ENCODE data around the gene SAE1.
"Not testable (repeated sequence)": the region's sequence is repeated elsewhere in the genome, so short reads cannot be mapped to it uniquely, and the experiment has no call there.

Gene SAE1

DNA sequence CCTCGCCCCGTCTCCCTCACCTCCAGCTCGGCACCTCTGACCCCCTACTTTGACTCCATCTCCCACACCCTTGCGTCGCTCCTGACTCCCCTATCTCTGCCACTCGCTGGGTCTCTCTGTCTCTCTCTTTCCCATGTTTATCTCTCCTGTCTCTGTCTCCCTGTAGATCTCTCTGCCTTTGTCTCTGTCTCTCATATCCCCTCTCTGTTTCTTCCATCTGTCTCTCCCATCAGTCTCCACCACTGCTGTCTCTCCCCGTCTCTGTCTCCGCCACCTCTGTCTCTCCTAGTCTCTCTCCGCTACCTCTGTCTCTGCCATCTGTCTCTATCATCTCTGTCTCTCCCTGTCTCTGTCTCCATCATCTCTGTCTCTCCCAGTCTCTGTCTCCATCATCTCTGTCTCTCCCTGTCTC is 112.7 kb downstream of the SAE1 start:
- DNase-seq: no peak

DNA sequence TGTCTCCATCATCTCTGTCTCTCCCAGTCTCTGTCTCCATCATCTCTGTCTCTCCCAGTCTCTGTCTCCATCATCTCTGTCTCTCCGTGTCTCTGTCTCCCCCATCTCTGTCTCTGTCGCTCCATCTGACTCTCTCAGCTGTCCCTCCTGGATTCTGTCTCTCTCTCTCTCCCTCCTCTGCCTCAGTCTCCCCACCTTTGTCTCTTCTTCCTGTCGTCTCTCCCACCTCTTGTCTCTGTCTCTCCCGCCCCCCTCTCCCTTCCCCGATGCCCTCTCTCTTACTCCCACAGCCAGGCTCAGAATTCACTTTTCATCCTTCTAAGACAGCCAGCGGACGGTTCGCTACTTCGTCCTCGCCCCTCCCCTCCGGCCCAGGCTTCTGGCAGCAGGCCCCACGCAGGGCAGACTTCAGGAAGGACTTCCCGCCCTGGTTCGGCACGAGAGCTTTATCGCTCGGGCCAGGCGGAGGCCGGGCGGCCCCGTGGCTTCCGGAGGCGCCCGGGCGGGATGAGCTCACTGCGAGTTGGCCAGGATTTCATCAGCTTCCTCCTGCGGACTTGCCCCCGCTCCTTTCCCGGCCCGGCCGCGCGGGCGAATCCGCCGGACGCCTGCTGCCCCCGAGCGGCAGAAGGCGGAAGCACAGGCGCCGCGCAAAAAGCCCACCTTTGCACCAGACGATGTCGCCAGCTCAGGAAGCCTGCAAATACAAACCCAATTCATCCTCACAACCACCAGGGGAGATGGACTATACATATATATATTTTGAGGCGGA is 113.3 kb downstream of the SAE1 start:
- DNase-seq: peak; percentile 95

DNA sequence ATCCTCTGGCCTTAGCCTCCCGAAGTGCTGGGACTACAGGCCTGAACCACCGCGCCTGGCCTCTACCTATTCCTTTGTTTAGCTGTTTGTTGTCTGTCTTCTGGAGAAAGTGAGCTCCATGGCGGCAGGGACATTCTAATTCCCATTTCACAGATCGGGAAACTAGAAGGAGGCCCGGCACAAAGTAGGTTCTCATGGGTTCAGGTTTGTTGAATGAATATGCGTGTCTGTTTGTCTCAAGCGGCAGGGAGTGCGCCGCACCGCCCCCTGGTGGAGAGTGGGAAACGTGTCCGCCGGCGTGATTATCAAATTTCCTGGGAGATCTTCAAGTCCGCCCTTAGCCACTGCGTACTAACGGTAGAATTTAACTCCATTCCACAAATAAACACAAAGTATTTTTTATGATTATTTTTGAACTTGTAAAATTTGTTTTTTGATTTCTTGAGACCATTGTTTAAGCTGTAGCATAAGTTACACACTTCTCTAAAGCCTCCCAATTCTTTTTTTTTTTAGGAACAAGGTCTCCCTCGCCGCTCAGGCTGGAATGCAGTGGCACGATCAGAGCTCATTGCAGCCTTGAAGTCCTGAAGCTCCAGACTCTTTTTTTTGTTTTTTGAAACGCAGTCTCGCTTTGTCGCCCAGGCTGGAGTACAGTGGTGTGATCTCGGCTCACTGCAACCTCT is 116.8 kb downstream of the SAE1 start:
- peak; percentile 92 for DNase-seq

DNA sequence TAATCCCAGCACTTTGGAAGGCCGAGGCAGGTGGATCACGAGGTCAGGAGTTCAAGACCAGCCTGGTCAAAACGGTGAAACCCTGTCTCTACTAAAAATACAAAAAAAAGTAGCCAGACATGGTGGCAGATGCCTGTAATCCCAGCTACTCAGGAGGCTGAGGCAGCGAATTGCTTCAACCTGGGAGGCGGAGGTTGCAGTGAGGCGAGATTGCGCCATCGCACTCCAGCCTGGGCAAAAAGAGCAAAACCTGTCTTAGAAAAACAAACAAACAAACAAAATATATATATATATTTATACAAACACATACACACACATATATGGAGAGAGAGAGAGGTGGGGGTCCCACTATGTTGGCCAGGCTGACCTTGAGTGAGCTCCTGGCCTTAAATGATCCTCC is 122.4 kb downstream of the SAE1 start:
- DNase-seq: not testable (repeated sequence)

DNA sequence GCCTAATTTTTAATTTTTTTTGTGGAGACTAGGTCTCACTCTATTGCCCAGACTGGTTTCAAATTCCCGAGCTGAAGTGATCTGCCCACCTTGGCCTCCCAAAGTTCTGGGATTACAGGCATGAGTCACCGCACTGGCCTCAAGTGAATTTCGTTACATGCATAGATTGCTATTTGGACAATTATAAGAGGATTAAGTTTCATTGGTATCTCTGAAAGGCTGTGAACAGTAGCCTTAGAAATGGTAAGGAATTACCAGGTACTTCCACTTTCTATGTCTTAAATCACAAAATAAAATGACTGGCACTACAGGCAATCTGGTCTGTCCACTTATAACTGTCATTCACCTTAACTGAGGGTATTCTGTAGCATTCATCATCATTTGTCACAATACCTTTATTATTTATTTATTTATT is 122.8 kb downstream of the SAE1 start:
- DNase-seq: no peak

DNA sequence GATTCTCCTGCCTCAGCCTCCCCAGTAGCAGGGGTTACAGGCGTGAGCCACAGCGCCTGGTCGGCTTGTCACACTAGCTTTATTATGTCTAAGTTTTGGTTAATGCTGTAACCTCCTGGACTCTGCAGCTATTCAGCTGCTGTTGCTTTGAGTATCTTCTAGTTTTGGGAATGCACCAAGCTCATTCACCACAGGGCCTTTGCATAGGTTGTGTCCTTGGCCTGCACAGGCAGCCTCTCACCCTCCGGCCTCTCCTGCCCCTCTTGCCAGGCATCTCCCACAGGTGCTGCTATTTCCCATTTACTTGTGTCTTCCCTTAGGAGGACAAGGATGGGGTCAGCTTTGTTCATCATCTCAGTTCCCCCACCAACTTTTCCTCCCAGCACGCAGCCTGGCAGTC is 123.3 kb downstream of the SAE1 start:
- no peak for DNase-seq

DNA sequence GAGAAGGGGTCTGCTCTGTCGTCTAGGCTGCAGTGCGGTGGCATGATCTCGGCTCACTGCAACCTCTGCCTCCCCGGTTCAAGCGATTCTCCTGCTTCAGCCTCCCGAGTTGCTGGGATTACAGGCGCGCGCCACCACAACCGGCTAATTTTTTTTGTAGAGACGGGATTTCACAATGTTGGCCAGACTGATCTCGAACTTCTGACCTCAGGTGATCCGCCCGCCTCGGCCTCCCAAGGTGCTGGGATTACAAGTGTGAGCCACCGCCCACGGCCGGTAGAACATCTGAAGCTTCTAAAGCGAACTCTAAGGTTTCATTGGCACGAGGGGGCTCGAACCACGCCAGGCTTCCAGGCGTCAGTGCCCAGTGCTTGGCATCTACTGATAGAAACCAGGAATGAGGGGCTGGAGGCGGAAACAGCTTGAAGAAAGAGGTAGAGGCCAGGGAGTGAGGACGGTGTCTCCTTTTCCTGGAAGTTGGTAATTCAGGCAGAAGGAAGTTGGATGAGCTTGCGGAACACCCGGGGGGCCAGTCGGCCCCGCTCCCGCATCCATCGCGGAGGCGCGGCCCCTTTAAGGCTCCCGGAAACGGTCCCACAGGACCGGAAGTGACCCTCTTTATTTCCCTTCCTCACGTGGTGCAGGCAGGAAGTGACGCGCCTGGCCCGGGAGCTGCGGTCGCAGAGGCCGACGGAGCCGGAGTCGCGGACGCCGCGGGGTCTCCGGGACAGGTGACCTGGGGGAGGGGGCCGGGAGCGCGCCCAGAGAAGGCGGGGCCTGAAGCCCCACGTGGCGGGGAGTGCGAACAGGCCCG is 125.5 kb downstream of the SAE1 start, which contains the start of gene CCDC9:
Gene CCDC9 (plus strand): TSS at position 647 of the 814 bp plus-strand sequence. CDS start 1,876 bp downstream, outside the sequence.
- peak; percentile 99 for DNase-seq

DNA sequence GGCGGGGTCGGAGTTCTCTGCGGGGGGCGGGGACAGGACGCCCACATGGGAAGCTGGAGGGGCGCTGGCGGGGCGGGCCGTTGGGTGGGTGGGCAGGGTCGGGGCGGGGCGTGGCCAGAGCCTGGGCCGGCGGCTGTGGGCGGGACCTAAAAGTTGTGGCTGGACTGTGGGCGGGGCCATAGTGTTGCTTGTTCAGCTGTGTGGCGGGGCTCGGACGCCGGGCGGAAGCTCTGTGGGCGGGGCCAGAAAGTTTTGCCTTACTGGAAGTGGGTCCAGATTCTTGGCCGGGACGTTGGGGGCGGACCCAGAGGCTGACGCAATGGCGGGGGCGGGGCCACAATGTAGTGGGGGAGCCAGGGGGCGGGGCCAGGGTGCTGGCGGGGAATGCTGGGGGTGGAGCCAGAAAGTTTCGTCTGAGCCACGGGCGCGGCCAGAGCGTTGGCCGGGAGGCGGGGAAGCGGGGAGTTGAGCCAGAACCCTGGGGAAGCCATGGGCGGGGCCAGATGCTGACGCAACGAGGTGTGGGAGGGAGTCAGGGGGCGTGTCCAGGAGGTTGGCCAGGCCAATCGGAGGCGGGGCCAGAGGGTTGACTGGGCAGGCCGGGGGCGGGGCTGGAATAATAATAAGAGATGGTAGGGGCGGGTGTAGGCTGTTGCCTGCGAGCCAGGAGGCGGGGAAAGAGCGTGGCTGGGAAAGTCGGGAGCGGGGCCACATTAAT is 126.2 kb downstream of the SAE1 start:
- DNase-seq: peak; percentile 100

DNA sequence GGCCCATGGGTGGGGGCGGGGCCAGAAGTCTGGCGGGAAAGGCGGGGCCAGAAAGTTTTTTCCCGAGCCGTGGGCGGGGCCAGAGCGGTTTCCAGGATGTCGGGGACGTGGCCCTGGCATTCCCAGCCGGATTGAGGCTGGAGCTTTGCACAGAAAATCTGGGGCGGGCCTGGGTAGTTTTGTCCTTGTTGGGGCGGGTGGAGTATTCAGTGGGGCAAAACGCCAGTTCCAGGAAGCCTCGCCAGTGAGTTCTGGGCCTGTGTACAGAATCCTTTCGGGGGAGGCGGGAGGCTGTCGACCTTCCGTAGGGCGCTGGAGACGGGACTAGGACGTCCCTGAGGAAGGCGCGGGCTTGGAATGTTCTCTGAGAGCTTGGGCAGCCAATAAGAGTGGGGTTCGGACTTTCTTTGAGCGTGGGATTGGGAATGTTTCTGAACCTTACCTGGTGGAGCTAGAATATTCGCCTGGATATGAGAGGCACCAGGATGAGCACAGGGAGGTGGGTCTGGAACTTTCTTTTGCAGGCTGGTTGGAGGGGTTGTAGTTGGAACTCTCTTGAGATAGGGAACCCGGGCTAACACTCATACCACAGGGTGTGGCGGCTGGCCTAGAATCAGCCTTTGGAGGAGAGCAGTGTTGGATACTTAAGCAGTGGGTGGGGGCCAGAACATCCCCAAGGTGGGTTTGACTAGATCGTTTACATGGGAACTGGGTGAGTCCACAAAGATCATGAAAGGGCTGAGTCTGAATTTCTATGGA is 127.0 kb downstream of the SAE1 start:
- no peak for DNase-seq

DNA sequence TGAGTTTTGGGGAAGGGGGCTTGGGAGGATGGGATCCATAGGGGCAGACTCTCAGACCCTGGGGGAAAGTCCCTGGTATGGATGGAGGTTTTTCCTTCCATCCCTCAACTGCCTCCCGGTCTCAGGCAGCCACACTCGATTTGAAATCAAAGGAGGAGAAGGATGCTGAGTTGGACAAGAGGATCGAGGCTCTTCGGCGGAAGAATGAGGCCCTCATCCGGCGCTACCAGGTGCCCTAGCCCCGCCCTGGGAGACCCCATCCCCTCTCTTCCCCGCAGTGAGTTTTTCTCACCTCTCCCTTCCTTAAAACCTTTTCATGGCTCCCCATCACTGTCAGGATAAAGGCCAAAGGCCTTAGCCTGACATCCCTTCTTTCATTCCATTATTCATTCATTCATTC is 127.8 kb downstream of the SAE1 start:
- no peak for DNase-seq

DNA sequence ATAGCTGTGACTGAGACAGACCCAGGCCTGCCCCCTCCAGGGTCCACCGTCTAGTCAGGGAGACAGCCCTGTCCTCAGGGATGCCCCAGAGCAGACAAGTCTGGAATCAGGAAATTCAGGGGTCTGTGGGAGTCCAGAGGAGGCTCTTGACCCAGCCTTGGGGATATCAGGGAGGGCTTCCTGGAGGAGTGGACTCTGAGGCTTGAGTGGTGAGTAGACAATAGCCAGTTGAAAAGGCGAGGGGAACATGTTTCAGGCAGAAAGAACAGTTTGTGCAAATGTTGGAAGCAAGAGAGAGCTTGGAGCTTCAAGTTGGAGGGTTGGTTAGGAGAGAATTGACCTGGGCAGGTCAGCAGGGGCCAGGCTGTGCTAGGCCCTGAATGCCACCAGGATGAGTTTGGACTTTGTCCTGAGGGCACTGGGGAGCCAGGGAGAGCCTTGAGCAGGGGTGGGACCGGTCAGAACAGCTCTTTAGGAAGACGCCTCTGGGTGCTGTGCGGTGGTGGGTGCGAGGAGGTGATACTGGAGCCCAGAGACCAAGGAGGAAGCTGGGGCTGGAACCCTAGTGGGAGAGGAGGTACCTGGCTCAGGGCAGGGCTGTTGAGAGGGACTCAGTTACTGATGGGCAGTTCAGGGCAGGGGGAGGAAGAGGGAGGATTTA is 128.4 kb downstream of the SAE1 start:
- DNase-seq: no peak
